HTR-8/SVneo (cell line): ENCODE results near the gene DRGX.

ENCODE experiments used
- DNase-seq: peaks from one replicate; pipeline ENCODE4 v3.0.0; 2011; ENCODE audit warnings: low spot score, mixed read lengths; ENCODE audit not compliant: insufficient read length
- FAIRE-seq: peaks from 2 replicates; lab custom pipeline; 2011; peaks lifted over from hg19 to GRCh38; lab: Jason Lieb, UNC

The DRGX gene

GRCh38 chr10:49395741-49396665, at the start of gene DRGX:
DRGX (minus strand) TSS chr10:49396089; CDS start chr10:49395440, 649 bp downstream.
- FAIRE-seq, result no peak
- DNase-seq, result no peak

GRCh38 chr10:49444349-49444748, 48.5 kb upstream of the DRGX start:
- no peak for FAIRE-seq
- DNase-seq, result no peak

GRCh38 chr10:49442863-49443262, 47.0 kb upstream of the DRGX start:
- FAIRE-seq (no peak), DNase-seq (no peak)

- no peak for DNase-seq
- no peak for FAIRE-seq
Measured at GRCh38 chr10:49441488-49442476, 45.9 kb upstream of the DRGX start.

- FAIRE-seq (no peak), DNase-seq (no peak)
Measured at GRCh38 chr10:49435225-49435624, 39.3 kb upstream of the DRGX start.

- no peak for FAIRE-seq
- DNase-seq, result no peak
Measured at GRCh38 chr10:49433069-49433468, 37.2 kb upstream of the DRGX start.

- DNase-seq (no peak), FAIRE-seq (no peak)
Measured at GRCh38 chr10:49431426-49431825, 35.5 kb upstream of the DRGX start.

GRCh38 chr10:49429458-49429857, 33.6 kb upstream of the DRGX start:
- FAIRE-seq, result no peak
- no peak for DNase-seq

GRCh38 chr10:49426490-49427360, 30.8 kb upstream of the DRGX start:
- FAIRE-seq (no peak), DNase-seq (no peak)

GRCh38 chr10:49419005-49419404, 23.1 kb upstream of the DRGX start:
- DNase-seq (no peak), FAIRE-seq (no peak)

GRCh38 chr10:49418328-49418727, 22.4 kb upstream of the DRGX start:
- DNase-seq (no peak), FAIRE-seq (no peak)

GRCh38 chr10:49418053-49418326, 22.1 kb upstream of the DRGX start:
- DNase-seq (no peak), FAIRE-seq (no peak)

GRCh38 chr10:49417311-49418052, 21.6 kb upstream of the DRGX start:
- no peak for DNase-seq
- FAIRE-seq, result no peak

- DNase-seq (no peak), FAIRE-seq (no peak)
Measured at GRCh38 chr10:49415846-49416245, 20.0 kb upstream of the DRGX start.

- FAIRE-seq, result no peak
- DNase-seq, result no peak
Measured at GRCh38 chr10:49415109-49415508, 19.2 kb upstream of the DRGX start.

GRCh38 chr10:49414496-49414895, 18.6 kb upstream of the DRGX start:
- DNase-seq (no peak), FAIRE-seq (no peak)

GRCh38 chr10:49412571-49412970, 16.7 kb upstream of the DRGX start:
- DNase-seq, result no peak
- no peak for FAIRE-seq

- DNase-seq (no peak), FAIRE-seq (no peak)
Measured at GRCh38 chr10:49410365-49411074, 14.6 kb upstream of the DRGX start.

- DNase-seq, result no peak
- FAIRE-seq, result no peak
Measured at GRCh38 chr10:49409755-49410154, 13.9 kb upstream of the DRGX start.
